Measurements from ENCODE around the gene BMERB1.

Gene BMERB1

GRCh38 chr16:15576960-15577958 lies 142.9 kb downstream of the BMERB1 start:
- no peak overlapping the region for H3K18ac ChIP-seq (ENCODE audit: low read length)
- no peaks in the 10 kb centered on the region for H3K27me3 ChIP-seq (ENCODE audit: control insufficient read depth in 3 of 3, insufficient read depth in 3 of 3, low read depth in 1 of 3, low read length in 3 of 3)
- no peak overlapping the region for H3K27ac ChIP-seq (replicated peaks; ENCODE audit: low read length)
- H4K91ac ChIP-seq (ENCODE audit: low read depth, low read length, poor library complexity): no peak overlapping the region
- H3K23ac ChIP-seq (ENCODE audit: low read depth, low read length, poor library complexity): no peak overlapping the region
- H3K4me2 ChIP-seq (ENCODE audit: insufficient read depth, low read length, poor library complexity, severe bottlenecking): no peak overlapping the region
- no CpG with 5 or more reads among the region's 20 CpGs for WGBS, 2 donors (ENCODE audit: extremely low coverage in 2 of 2, insufficient read length in 2 of 2, insufficient replicate concordance in 1 of 2)
- no peak overlapping the region for H2BK15ac ChIP-seq (ENCODE audit: low read length)
- H4K8ac ChIP-seq (ENCODE audit: low read depth, low read length): no peak overlapping the region
- H3K4me1 ChIP-seq (ENCODE audit: control insufficient read depth in 2 of 2, insufficient read depth in 1 of 2, low read depth in 1 of 2, low read length in 2 of 2): no peaks in the 10 kb centered on the region
- DNase-seq (ENCODE audit: low spot score): no peak
- peaks cover 4 to 10% of the 10 kb centered on the region in 2 donors for H3K36me3 ChIP-seq (replicated peaks in 1 of 2; ENCODE audit: control insufficient read depth in 2 of 2, insufficient read depth in 2 of 2, low read length in 2 of 2)
- no peak overlapping the region for H2BK5ac ChIP-seq (ENCODE audit: low read length)
- no peak overlapping the region for H2BK12ac ChIP-seq (ENCODE audit: low read length)
- H2BK120ac ChIP-seq (ENCODE audit: low read depth, low read length): no peak overlapping the region
- H3K9ac ChIP-seq (ENCODE audit: low read depth, low read length, poor library complexity): no peak overlapping the region
- H3K4ac ChIP-seq (ENCODE audit: low read length): no peak overlapping the region
- no peaks in the 10 kb centered on the region for H3K9me3 ChIP-seq (replicated peaks in 1 of 2; ENCODE audit: control insufficient read depth in 2 of 2, insufficient read depth in 1 of 2, low read depth in 1 of 2, low read length in 2 of 2)
- H3K79me1 ChIP-seq (ENCODE audit: low read depth, low read length): no peaks in the 10 kb centered on the region
- H3K4me3 ChIP-seq (ENCODE audit: low read length in 2 of 2): no peak overlapping the region
- no peak overlapping the region for H3K14ac ChIP-seq (ENCODE audit: low read length)
- H2AFZ ChIP-seq (ENCODE audit: low read length): no peak overlapping the region
- H2AK5ac ChIP-seq (ENCODE audit: low read depth, low read length): no peak overlapping the region

GRCh38 chr16:15578824-15579223 lies 144.4 kb downstream of the BMERB1 start:
- Histone ChIP-seq H3K79me1 (ENCODE audit: low read depth, low read length) (no peaks in the 10 kb centered on the region), H4K8ac (ENCODE audit: low read depth, low read length) (no peak overlapping the region), H3K9ac (ENCODE audit: low read depth, low read length, poor library complexity) (no peak overlapping the region), H3K36me3 (replicated peaks in 1 of 2; ENCODE audit: control insufficient read depth in 2 of 2, insufficient read depth in 2 of 2, low read length in 2 of 2) (peaks cover 11 to 24% of the 10 kb centered on the region in 2 donors), H2BK15ac (ENCODE audit: low read length) (no peak overlapping the region), H2BK5ac (ENCODE audit: low read length) (no peak overlapping the region), H2BK12ac (ENCODE audit: low read length) (no peak overlapping the region), H3K4me1 (ENCODE audit: control insufficient read depth in 2 of 2, insufficient read depth in 1 of 2, low read depth in 1 of 2, low read length in 2 of 2) (no peaks in the 10 kb centered on the region), H3K4me2 (ENCODE audit: insufficient read depth, low read length, poor library complexity, severe bottlenecking) (no peak overlapping the region), H3K27ac (replicated peaks; ENCODE audit: low read length) (no peak overlapping the region), H4K91ac (ENCODE audit: low read depth, low read length, poor library complexity) (no peak overlapping the region), H2BK120ac (ENCODE audit: low read depth, low read length) (no peak overlapping the region), H2AK5ac (ENCODE audit: low read depth, low read length) (no peak overlapping the region), H3K23ac (ENCODE audit: low read depth, low read length, poor library complexity) (no peak overlapping the region), H2AFZ (ENCODE audit: low read length) (no peak overlapping the region), H3K18ac (ENCODE audit: low read length) (no peak overlapping the region), H3K27me3 (ENCODE audit: control insufficient read depth in 3 of 3, insufficient read depth in 3 of 3, low read depth in 1 of 3, low read length in 3 of 3) (no peaks in the 10 kb centered on the region), H3K4me3 (ENCODE audit: low read length in 2 of 2) (no peak overlapping the region), H3K9me3 (replicated peaks in 1 of 2; ENCODE audit: control insufficient read depth in 2 of 2, insufficient read depth in 1 of 2, low read depth in 1 of 2, low read length in 2 of 2) (no peaks in the 10 kb centered on the region), H3K14ac (ENCODE audit: low read length) (no peak overlapping the region), H3K4ac (ENCODE audit: low read length) (no peak overlapping the region)
- no CpG with 5 or more reads among the region's 4 CpGs for WGBS, 2 donors (ENCODE audit: extremely low coverage in 2 of 2, insufficient read length in 2 of 2, insufficient replicate concordance in 1 of 2)
- no peak for DNase-seq (ENCODE audit: low spot score)

GRCh38 chr16:15581127-15581815 lies 146.9 kb downstream of the BMERB1 start:
- Histone ChIP-seq H3K9me3 (replicated peaks in 1 of 2; ENCODE audit: control insufficient read depth in 2 of 2, insufficient read depth in 1 of 2, low read depth in 1 of 2, low read length in 2 of 2) (peaks cover 7 to 10% of the 10 kb centered on the region in 2 donors), H4K8ac (ENCODE audit: low read depth, low read length) (no peak overlapping the region), H2BK15ac (ENCODE audit: low read length) (no peak overlapping the region), H3K27me3 (ENCODE audit: control insufficient read depth in 3 of 3, insufficient read depth in 3 of 3, low read depth in 1 of 3, low read length in 3 of 3) (no peaks in the 10 kb centered on the region), H2BK5ac (ENCODE audit: low read length) (no peak overlapping the region), H3K27ac (replicated peaks; ENCODE audit: low read length) (no peak overlapping the region), H3K18ac (ENCODE audit: low read length) (no peak overlapping the region), H3K36me3 (replicated peaks in 1 of 2; ENCODE audit: control insufficient read depth in 2 of 2, insufficient read depth in 2 of 2, low read length in 2 of 2) (peaks cover 17 to 33% of the 10 kb centered on the region in 2 donors), H3K4ac (ENCODE audit: low read length) (no peak overlapping the region), H2BK12ac (ENCODE audit: low read length) (no peak overlapping the region), H3K79me1 (ENCODE audit: low read depth, low read length) (no peaks in the 10 kb centered on the region), H3K4me1 (ENCODE audit: control insufficient read depth in 2 of 2, insufficient read depth in 1 of 2, low read depth in 1 of 2, low read length in 2 of 2) (no peaks in the 10 kb centered on the region), H3K14ac (ENCODE audit: low read length) (no peak overlapping the region), H3K4me2 (ENCODE audit: insufficient read depth, low read length, poor library complexity, severe bottlenecking) (no peak overlapping the region), H2BK120ac (ENCODE audit: low read depth, low read length) (no peak overlapping the region), H3K9ac (ENCODE audit: low read depth, low read length, poor library complexity) (no peak overlapping the region), H3K23ac (ENCODE audit: low read depth, low read length, poor library complexity) (no peak overlapping the region), H2AFZ (ENCODE audit: low read length) (no peak overlapping the region), H3K4me3 (ENCODE audit: low read length in 2 of 2) (no peak overlapping the region), H2AK5ac (ENCODE audit: low read depth, low read length) (no peak overlapping the region), H4K91ac (ENCODE audit: low read depth, low read length, poor library complexity) (no peak overlapping the region)
- no peak for DNase-seq (ENCODE audit: low spot score)
- WGBS, 2 donors (ENCODE audit: extremely low coverage in 2 of 2, insufficient read length in 2 of 2, insufficient replicate concordance in 1 of 2): no CpG with 5 or more reads among the region's 10 CpGs

DNA sequence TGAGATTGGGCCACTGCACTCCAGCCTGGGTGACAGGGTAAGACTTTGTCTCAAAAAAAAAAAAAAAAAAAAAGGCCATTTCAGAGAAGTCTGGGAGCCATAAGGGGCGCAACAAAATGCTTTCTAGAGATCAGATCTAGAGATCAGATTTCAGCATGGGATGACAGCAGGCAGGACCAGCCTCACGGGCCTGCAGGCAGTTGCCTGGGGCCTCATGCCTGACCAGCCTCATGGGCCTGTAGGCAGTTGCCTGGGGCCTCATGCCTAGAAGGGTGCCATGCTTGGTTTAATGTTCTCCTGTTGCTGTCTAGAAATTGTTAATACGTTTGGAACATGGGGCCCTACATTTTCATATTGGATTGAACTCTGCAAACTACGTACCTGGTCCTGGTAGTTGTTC lies 149.1 kb downstream of the BMERB1 start:
- no peak overlapping the region for H2AK5ac ChIP-seq (ENCODE audit: low read depth, low read length)
- H3K4ac ChIP-seq (ENCODE audit: low read length): no peak overlapping the region
- H2BK15ac ChIP-seq (ENCODE audit: low read length): no peak overlapping the region
- no peak overlapping the region for H3K9ac ChIP-seq (ENCODE audit: low read depth, low read length, poor library complexity)
- no peak overlapping the region for H3K4me3 ChIP-seq (ENCODE audit: low read length in 2 of 2)
- no peak overlapping the region for H4K91ac ChIP-seq (ENCODE audit: low read depth, low read length, poor library complexity)
- no peak for DNase-seq (ENCODE audit: low spot score)
- no peaks in the 10 kb centered on the region for H3K27me3 ChIP-seq (ENCODE audit: control insufficient read depth in 3 of 3, insufficient read depth in 3 of 3, low read depth in 1 of 3, low read length in 3 of 3)
- H3K14ac ChIP-seq (ENCODE audit: low read length): no peak overlapping the region
- no peaks in the 10 kb centered on the region for H3K4me1 ChIP-seq (ENCODE audit: control insufficient read depth in 2 of 2, insufficient read depth in 1 of 2, low read depth in 1 of 2, low read length in 2 of 2)
- H3K79me1 ChIP-seq (ENCODE audit: low read depth, low read length): peaks cover 2% of the 10 kb centered on the region
- H3K9me3 ChIP-seq (replicated peaks in 1 of 2; ENCODE audit: control insufficient read depth in 2 of 2, insufficient read depth in 1 of 2, low read depth in 1 of 2, low read length in 2 of 2): peaks cover 20 to 28% of the 10 kb centered on the region in 2 donors
- H3K23ac ChIP-seq (ENCODE audit: low read depth, low read length, poor library complexity): no peak overlapping the region
- H3K4me2 ChIP-seq (ENCODE audit: insufficient read depth, low read length, poor library complexity, severe bottlenecking): no peak overlapping the region
- H4K8ac ChIP-seq (ENCODE audit: low read depth, low read length): no peak overlapping the region
- H2BK12ac ChIP-seq (ENCODE audit: low read length): no peak overlapping the region
- no peak overlapping the region for H3K27ac ChIP-seq (replicated peaks; ENCODE audit: low read length)
- H3K36me3 ChIP-seq (replicated peaks in 1 of 2; ENCODE audit: control insufficient read depth in 2 of 2, insufficient read depth in 2 of 2, low read length in 2 of 2): peaks cover 27 to 52% of the 10 kb centered on the region in 2 donors
- H2BK120ac ChIP-seq (ENCODE audit: low read depth, low read length): no peak overlapping the region
- no CpG with 5 or more reads among the region's 4 CpGs for WGBS, 2 donors (ENCODE audit: extremely low coverage in 2 of 2, insufficient read length in 2 of 2, insufficient replicate concordance in 1 of 2)
- no peak overlapping the region for H2BK5ac ChIP-seq (ENCODE audit: low read length)
- no peak overlapping the region for H3K18ac ChIP-seq (ENCODE audit: low read length)
- H2AFZ ChIP-seq (ENCODE audit: low read length): no peak overlapping the region

All from neuronal stem cell (in vitro differentiated cells).